M059J (cell line): ENCODE measurements around the gene JDP2. TPM values are rescaled to one million over a fixed set of nuclear protein-coding genes. Genes with fewer than 3 reads are reported as not detected.

ENCODE experiments used
- DNase-seq: peaks from one replicate; pipeline ENCODE4 v3.0.0-alpha.2; 2012; ENCODE audit warnings: low read depth
- total RNA-seq: library from RNA; depleted of rRNA; stranded (reverse); fragments of >200 nt; shearing (Covaris generic); gene quantifications from 2 replicates; pipeline ENCODE4 v1.2.3, GENCODE V29; 2014; rRNA removed

The JDP2 gene
- total RNA-seq, 1 experiment from 2014 or later: 32.4 TPM

GRCh38 chr14:75514673-75515628, 87.1 kb downstream of the JDP2 start:
- peak; percentile 39 for DNase-seq

DNA sequence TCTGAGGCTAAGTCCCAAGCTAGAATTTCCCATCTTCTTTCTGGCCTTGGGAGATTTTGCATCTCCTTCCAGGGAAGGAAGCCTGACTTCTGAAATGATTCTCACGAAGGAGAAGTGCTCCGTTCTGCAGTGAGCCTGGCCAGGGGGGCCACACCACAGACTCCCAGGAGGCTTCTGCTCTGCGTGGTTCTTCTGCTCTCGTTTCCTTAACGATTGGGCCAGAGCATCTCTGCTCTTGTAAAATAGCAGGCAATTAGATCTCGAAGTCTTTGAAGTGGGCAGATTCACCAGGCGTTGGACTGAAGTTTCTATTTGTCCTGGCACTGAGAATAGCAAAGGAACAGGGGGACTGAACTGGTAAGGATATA, 87.8 kb downstream of the JDP2 start:
- no peak for DNase-seq

GRCh38 chr14:75518625-75519024, 90.8 kb downstream of the JDP2 start:
- DNase-seq: no peak

- DNase-seq: no peak
These were observed 91.6 kb downstream of the JDP2 start for GRCh38 chr14:75519394-75519793.

GRCh38 chr14:75519826-75520728, 92.3 kb downstream of the JDP2 start:
- peak; percentile 50 for DNase-seq

GRCh38 chr14:75520852-75521251, 93.0 kb downstream of the JDP2 start:
- no peak for DNase-seq

- no peak for DNase-seq
These were observed 93.8 kb downstream of the JDP2 start for GRCh38 chr14:75521415-75522199.

DNA sequence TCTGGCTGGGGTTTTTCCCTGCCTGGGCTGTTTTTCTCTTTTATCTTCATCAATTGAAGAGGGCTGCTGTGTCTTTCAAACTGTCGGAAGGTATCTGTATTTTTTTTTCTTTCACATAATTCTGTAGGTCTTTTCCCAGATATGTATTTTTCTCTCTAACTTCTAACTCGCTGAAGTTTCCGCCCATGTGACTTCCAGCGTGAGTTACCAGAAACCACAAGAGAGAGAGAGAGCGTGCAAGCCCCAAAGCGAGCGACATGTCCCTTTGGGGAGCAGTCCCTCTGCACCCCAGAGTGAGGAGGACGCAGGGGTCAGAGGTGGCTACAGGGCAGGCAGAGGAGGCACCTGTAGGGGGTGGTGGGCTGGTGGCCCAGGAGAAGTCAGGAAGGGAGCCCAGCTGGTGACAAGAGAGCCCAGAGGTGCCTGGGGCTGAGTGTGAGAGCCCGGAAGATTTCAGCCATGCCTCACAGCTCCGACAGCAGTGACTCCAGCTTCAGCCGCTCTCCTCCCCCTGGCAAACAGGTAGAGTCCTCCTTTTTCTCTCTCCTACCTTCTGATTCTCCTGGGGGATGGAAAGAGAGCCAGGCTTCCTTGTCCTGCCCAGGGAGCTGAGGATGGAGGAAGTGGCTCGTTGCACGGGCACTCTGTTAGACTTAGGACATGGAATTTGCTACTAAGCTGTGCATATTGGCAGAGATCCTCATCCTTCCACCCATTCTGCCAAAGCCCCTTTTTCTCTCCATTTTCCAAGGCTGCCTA, 94.6 kb downstream of the JDP2 start, which contains the start of gene BATF:
TSS of gene BATF (plus strand) at position 246 of the 759 bp plus-strand sequence. CDS start at position 460, 214 bp downstream.
- no peak for DNase-seq

DNA sequence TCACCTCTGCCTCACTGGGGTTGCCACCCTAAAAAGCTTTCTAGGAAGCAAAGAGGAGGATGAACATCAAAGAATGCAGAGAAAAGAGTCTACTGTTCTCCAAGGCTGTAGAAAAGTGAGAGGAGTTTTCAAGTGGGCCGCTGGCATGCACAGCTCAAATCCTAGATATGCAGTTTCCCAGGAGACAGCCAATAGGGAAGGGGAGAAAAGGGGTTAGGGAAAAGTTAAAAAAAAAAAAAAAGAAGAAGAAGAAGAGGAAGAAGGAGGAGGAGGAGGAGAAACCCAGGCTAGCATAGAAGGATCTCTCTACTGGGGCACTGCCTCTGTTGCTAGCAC, 95.1 kb downstream of the JDP2 start:
- no peak for DNase-seq

Other genes with a start within 250 kb of the JDP2 start
- gene FOS, start 149.2 kb upstream of the JDP2 start, total RNA-seq: 24.0 and 31.6 TPM in 2 replicates
- 1.9 TPM in 1 of 2 replicates, not detected in the other for gene BATF, start 94.4 kb downstream of the JDP2 start, total RNA-seq
- gene FLVCR2, start 150.6 kb downstream of the JDP2 start, total RNA-seq: 0.22 TPM in 1 of 2 replicates, not detected in the other
- gene ERG28, start 232.9 kb downstream of the JDP2 start, total RNA-seq: 22.7 and 37.5 TPM in 2 replicates
- gene TTLL5, start 233.2 kb downstream of the JDP2 start, total RNA-seq: 31.0 and 42.8 TPM in 2 replicates